Measurements from ENCODE around the gene GNAT1. TPM values are rescaled to one million over a fixed set of nuclear protein-coding genes. Genes with fewer than 3 reads are reported as not detected.

Gene GNAT1
- polyA plus RNA-seq, 2 of the 4 experiments (the other 2 are of a cell fraction): not detected

- CTCF ChIA-PET: interaction anchor here (1.0 to 25.9 kb wide), 4 partner anchors 12 to 47 kb away, joined by 3 to 550 read pairs (median 34); partner anchors contain the start of gene GNAT1
- DNase-seq (ENCODE audit: low read depth in 1 of 2, low spot score in 1 of 2) (no peak), FAIRE-seq (no peak), ATAC-seq (no peak)
- no peak overlapping the region for H3K4me3 ChIP-seq
- H3K9me3 ChIP-seq: no peaks in the 10 kb centered on the region
- WGBS (ENCODE audit: missing lambda C conversion rate): 71% methylated on average over 1 of the region's 3 CpGs
- no peak overlapping the region; a peak in 1 of 6 replicates for H3K27ac ChIP-seq
- no peak for TF ChIP-seq ZSCAN20 (CRISPR knock-in tag; IDR thresholded peaks at IDR 0.05)
- TF ChIP-seq FOSB (CRISPR knock-in tag; IDR thresholded peaks at IDR 0.05): no peak
- TF ChIP-seq USF2 (IDR thresholded peaks at IDR 0.05): no peak
- TF ChIP-seq HOXB13 (CRISPR knock-in tag; IDR thresholded peaks at IDR 0.05; ENCODE audit: low read depth): no peak
- TF ChIP-seq ATOH8 (CRISPR knock-in tag; IDR thresholded peaks at IDR 0.05; ENCODE audit: low read depth): no peak
- TF ChIP-seq MAZ (IDR thresholded peaks at IDR 0.05; ENCODE audit: borderline replicate concordance, low read depth, low read length): no peak
- no peak for TF ChIP-seq POLR2A (IDR thresholded peaks at IDR 0.05; ENCODE audit: low read length)
- TF ChIP-seq BCL3 (IDR thresholded peaks at IDR 0.05): no peak
- TF ChIP-seq RNF2 (IDR thresholded peaks at IDR 0.05; ENCODE audit: borderline replicate concordance, low read depth): no peak
- no peak for TF ChIP-seq NPAS2 (CRISPR knock-in tag; IDR thresholded peaks at IDR 0.05; ENCODE audit: borderline replicate concordance)
- TF ChIP-seq RFX5 (IDR thresholded peaks at IDR 0.05): no peak
- TF ChIP-seq ZNF302 (CRISPR knock-in tag; IDR thresholded peaks at IDR 0.05): no peak
- H3K4me2 ChIP-seq: no peak overlapping the region
- POLR2A ChIA-PET: no interaction called here
- H3K4me1 ChIP-seq: no peaks in the 10 kb centered on the region
Measured at GRCh38 chr3:50212971-50213370, 21.6 kb downstream of the GNAT1 start.

GRCh38 chr3:50213373-50213772 is 22.0 kb downstream of the GNAT1 start:
- WGBS (ENCODE audit: missing lambda C conversion rate): 90% methylated on average over 12 of the region's 12 CpGs
- no peak overlapping the region for H3K4me2 ChIP-seq
- FAIRE-seq (no peak), DNase-seq (ENCODE audit: low read depth in 1 of 2, low spot score in 1 of 2) (no peak), ATAC-seq (no peak)
- H3K9me3 ChIP-seq: no peaks in the 10 kb centered on the region
- TF ChIP-seq RARB (CRISPR knock-in tag; IDR thresholded peaks at IDR 0.05): no peak
- TF ChIP-seq USF2 (IDR thresholded peaks at IDR 0.05): no peak
- TF ChIP-seq CBX8 (IDR thresholded peaks at IDR 0.05): no peak
- TF ChIP-seq NR3C1 (IDR thresholded peaks at IDR 0.05): no peak
- no peak for TF ChIP-seq PHF8 (IDR thresholded peaks at IDR 0.05; ENCODE audit: borderline replicate concordance, low read depth)
- TF ChIP-seq CEBPB (IDR thresholded peaks at IDR 0.05): no peak
- TF ChIP-seq NPAS2 (CRISPR knock-in tag; IDR thresholded peaks at IDR 0.05; ENCODE audit: borderline replicate concordance): no peak
- TF ChIP-seq HOXA7 (CRISPR knock-in tag; IDR thresholded peaks at IDR 0.05): no peak
- no peak for TF ChIP-seq CHD2 (IDR thresholded peaks at IDR 0.05; ENCODE audit: low read length, partially characterized antibody)
- TF ChIP-seq CTCF (IDR thresholded peaks at IDR 0.05): no peak
- TF ChIP-seq NFE2L2 (conservative IDR thresholded peaks at IDR 0.05; ENCODE audit: low read length): no peak
- TF ChIP-seq CHD4 (IDR thresholded peaks at IDR 0.05; ENCODE audit: borderline replicate concordance): no peak
- TF ChIP-seq ZNF302 (CRISPR knock-in tag; IDR thresholded peaks at IDR 0.05): no peak
- ChIA-PET CTCF (interaction anchor here (0.9 to 25.9 kb wide), 5 partner anchors 10 to 47 kb away, joined by 3 to 550 read pairs (median 4); partner anchors contain the start of gene GNAT1), POLR2A (no interaction called here)
- no peaks in the 10 kb centered on the region for H3K4me1 ChIP-seq
- H3K4me3 ChIP-seq: no peak overlapping the region
- no peak overlapping the region for H3K27ac ChIP-seq
